ENCODE results near the gene SIRT4. TPM values are rescaled to one million over a fixed set of nuclear protein-coding genes. Genes with fewer than 3 reads are reported as not detected.

The SIRT4 gene
- total and polyA plus RNA-seq, 10 of the 15 experiments (the other 5 are each of a cell fraction or from before 2014, with no cell fraction given): 0.19 to 0.98 (median 0.44) TPM

- TF ChIP-seq YY1 (IDR thresholded peaks at IDR 0.05; ENCODE audit: low read depth, low read length): 0 out of 2 replicates have a peak, but pooled peaks have one; percentile 49
- peak; percentile 73 for TF ChIP-seq PKNOX1 (IDR thresholded peaks at IDR 0.05)
- no peak for TF ChIP-seq RB1 (IDR thresholded peaks at IDR 0.05; ENCODE audit: borderline replicate concordance)
- no peak for TF ChIP-seq SKIL (IDR thresholded peaks at IDR 0.05; ENCODE audit: low read depth, poor library complexity, severe bottlenecking)
- peak; percentile 41 for TF ChIP-seq PBX3 (IDR thresholded peaks at IDR 0.05; ENCODE audit: insufficient replicate concordance, low read depth, low read length)
- 0 out of 4 replicates have a peak, but pooled peaks of 1 of the 2 experiments have one; percentile 10 for TF ChIP-seq BHLHE40 (IDR thresholded peaks at IDR 0.05; ENCODE audit: borderline replicate concordance in 1 of 2, low read depth in 2 of 2, low read length in 1 of 2)
Measured at GRCh38 chr12:120356567-120357030, 54.5 kb downstream of the SIRT4 start (continued).

- Histone ChIP-seq H3K27me3 (replicated peaks in 1 of 2; ENCODE audit: control insufficient read depth in 2 of 2, insufficient read depth in 2 of 2, low read length in 1 of 2) (peaks cover 0 to 1% of the 10 kb centered on the region in 2 experiments; a peak in 1 of 4 replicates), H3K36me3 (ENCODE audit: control insufficient read depth in 2 of 2, insufficient read depth in 2 of 2, low read length in 1 of 2) (no peaks in the 10 kb centered on the region), H3K79me2 (ENCODE audit: control insufficient read depth, insufficient read depth, low read length) (no peaks in the 10 kb centered on the region), H2AFZ (ENCODE audit: control insufficient read depth, low read depth, low read length) (no peak overlapping the region), H3K9ac (ENCODE audit: control insufficient read depth, insufficient read depth, low read length) (no peak overlapping the region), H3K4me3 (no peak overlapping the region), H4K20me1 (ENCODE audit: control insufficient read depth, insufficient read depth) (no peaks in the 10 kb centered on the region), H3K4me2 (ENCODE audit: control insufficient read depth, insufficient read depth) (no peak overlapping the region), H3K4me1 (ENCODE audit: control insufficient read depth, insufficient read depth, low read length) (no peaks in the 10 kb centered on the region), H3K27ac (ENCODE audit: control insufficient read depth, insufficient read depth) (no peak overlapping the region), H3K9me3 (replicated peaks; ENCODE audit: control insufficient read depth, insufficient read depth, low read length) (no peaks in the 10 kb centered on the region)
- ChIA-PET SMC1A (ENCODE audit: uncharacterized antibody, unreplicated experiment) (interaction anchor here (0.9 to 1.0 kb wide), 3 partner anchors 73 to 140 kb away, joined by 3 read pairs; no protein-coding TSS in a partner anchor), RAD21 (ENCODE audit: unreplicated experiment) (interaction anchor here (0.6 to 1.5 kb wide), 4 partner anchors 26 to 129 kb away, joined by 3 to 11 read pairs (median 4); partner anchors contain the start of gene PLA2G1B), POLR2A (no interaction called here), CTCF (interaction anchor here (0.6 to 1.6 kb wide), 13 partner anchors 10 to 388 kb away, joined by 3 to 12 read pairs (median 4); no protein-coding TSS in a partner anchor)
- in situ Hi-C loops (cut with MboI) (loop anchor here (5.0 kb wide), 1 partner anchor 75 kb away; no protein-coding TSS in a partner anchor), intact Hi-C loops (cut with micrococcal nuclease; ENCODE audit: unreplicated experiment) (no loop called here)
- DNase-seq (ENCODE audit: low read depth, low spot score): no peak
- FAIRE-seq: no peak
- ATAC-seq: no peak
- WGBS (ENCODE audit: insufficient coverage, insufficient replicate concordance, low lambda C conversion rate, missing lambda C conversion rate): 19% methylated on average over 5 of the region's 5 CpGs
- BruUV-seq (replicated peaks): no TSS peak
- TF ChIP-seq USF1 (IDR thresholded peaks at IDR 0.05; ENCODE audit: borderline replicate concordance, extremely low read length, insufficient read depth, low read depth, low read length) (no peak), REST (IDR thresholded peaks at IDR 0.05; ENCODE audit: low read depth, low read length) (no peak), MTA3 (IDR thresholded peaks at IDR 0.05; ENCODE audit: borderline replicate concordance, low read length) (no peak), BCL11A (IDR thresholded peaks at IDR 0.05; ENCODE audit: low read depth, low read length) (no peak)
Measured at GRCh38 chr12:120357104-120357503, 55.0 kb downstream of the SIRT4 start.

Data from GM12878 (cell line).